HG02885 (cell line): ENCODE measurements around the gene ZNF428.
"Not testable (repeated sequence)": the region's sequence is repeated elsewhere in the genome, so short reads cannot be mapped to it uniquely, and the experiment has no call there.

Experiments
- ATAC-seq: cut with Tn5 transposase; IDR thresholded peaks from one replicate; pipeline ENCODE4 v1.9.1; 2021; ENCODE audit warnings: mild to moderate bottlenecking; ENCODE audit not compliant: unreplicated experiment, poor library complexity

ZNF428 gene

GRCh38 chr19:43619262-43620060 is at the start of gene ZNF428:
TSS of gene ZNF428 (minus strand) at chr19:43619629. CDS start at chr19:43614304, 5,325 bp downstream.
- ATAC-seq, result peak; percentile 82

GRCh38 chr19:43668406-43669109 is 49.1 kb upstream of the ZNF428 start:
- ATAC-seq, result peak; percentile 90

- ATAC-seq, result no peak
Observed at GRCh38 chr19:43667876-43668405, 48.5 kb upstream of the ZNF428 start.

GRCh38 chr19:43667126-43667875 is 47.9 kb upstream of the ZNF428 start:
- no peak for ATAC-seq

GRCh38 chr19:43664018-43664417 is 44.6 kb upstream of the ZNF428 start:
- ATAC-seq, result no peak

GRCh38 chr19:43662487-43662886 is 43.1 kb upstream of the ZNF428 start:
- ATAC-seq, result no peak

- ATAC-seq, result no peak
Observed at GRCh38 chr19:43660971-43661360, 41.5 kb upstream of the ZNF428 start.

- ATAC-seq, result no peak
Observed at GRCh38 chr19:43660301-43660970, 41.0 kb upstream of the ZNF428 start.

- no peak for ATAC-seq
Observed at GRCh38 chr19:43658494-43658893, 39.1 kb upstream of the ZNF428 start.

- no peak for ATAC-seq
Observed at GRCh38 chr19:43658001-43658400, 38.6 kb upstream of the ZNF428 start.

- ATAC-seq, result no peak
Observed at GRCh38 chr19:43656436-43656835, 37.0 kb upstream of the ZNF428 start.

GRCh38 chr19:43652546-43652874 is 33.1 kb upstream of the ZNF428 start:
- no peak for ATAC-seq

- peak; percentile 50 for ATAC-seq
Observed at GRCh38 chr19:43651758-43652545, 32.5 kb upstream of the ZNF428 start.

- ATAC-seq, result not testable (repeated sequence)
Observed at GRCh38 chr19:43650276-43650675, 30.8 kb upstream of the ZNF428 start.

GRCh38 chr19:43649514-43649913 is 30.1 kb upstream of the ZNF428 start:
- ATAC-seq, result no peak

GRCh38 chr19:43648633-43649032 is 29.2 kb upstream of the ZNF428 start:
- no peak for ATAC-seq

- ATAC-seq, result no peak
Observed at GRCh38 chr19:43644181-43644580, 24.8 kb upstream of the ZNF428 start.

- no peak for ATAC-seq
Observed at GRCh38 chr19:43643326-43643725, 23.9 kb upstream of the ZNF428 start.

GRCh38 chr19:43642531-43642930 is 23.1 kb upstream of the ZNF428 start:
- ATAC-seq, result no peak

GRCh38 chr19:43641333-43641732 is 21.9 kb upstream of the ZNF428 start:
- no peak for ATAC-seq
